ENCODE measurements around the gene KAZALD1. TPM values are rescaled to one million over a fixed set of nuclear protein-coding genes. Genes with fewer than 3 reads are reported as not detected.
A peak's percentile ranks its signal among the peaks of the same experiment; 100 is the strongest.

KAZALD1 gene
- polyA plus RNA-seq, 10 donors, result 22.4 to 43.8 (median 28.3) TPM

GRCh38 chr10:101065481-101066145 lies 3.8 kb downstream of the KAZALD1 start:
- peak in 2 of 3 donors; percentile 61 to 88 for DNase-seq

- DNase-seq, result peak in 2 of 3 donors; percentile 50 to 76
These were observed 4.5 kb downstream of the KAZALD1 start for GRCh38 chr10:101066146-101066895.

DNA sequence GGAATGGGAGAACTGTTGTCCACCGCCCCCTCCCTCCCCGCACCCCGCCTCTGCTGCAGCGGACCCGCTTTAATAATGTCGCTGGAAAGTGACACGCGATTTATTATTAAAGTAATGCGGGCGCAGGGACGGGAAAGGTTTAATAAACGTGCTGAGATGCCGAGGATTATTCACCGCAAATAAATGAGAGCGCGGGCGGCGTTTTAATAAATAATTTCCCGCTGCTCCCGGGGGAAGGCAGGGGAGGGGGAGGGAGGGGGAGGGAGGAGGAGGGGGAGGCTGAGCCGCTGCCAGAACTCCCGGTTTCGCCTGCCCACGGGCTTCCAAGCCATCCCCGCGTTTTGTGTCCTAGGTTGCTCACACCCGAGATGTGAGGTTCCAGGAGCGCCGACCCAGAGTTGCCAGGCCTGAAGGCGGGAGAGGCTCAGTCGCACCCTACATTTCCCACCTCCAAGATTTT lies 5.1 kb downstream of the KAZALD1 start:
- no peak for DNase-seq

- DNase-seq, result peak; percentile 72 to 92 (median 88)
These were observed 5.7 kb downstream of the KAZALD1 start for GRCh38 chr10:101067356-101068083.

GRCh38 chr10:101069441-101069840 lies 7.7 kb downstream of the KAZALD1 start:
- no peak for DNase-seq

DNA sequence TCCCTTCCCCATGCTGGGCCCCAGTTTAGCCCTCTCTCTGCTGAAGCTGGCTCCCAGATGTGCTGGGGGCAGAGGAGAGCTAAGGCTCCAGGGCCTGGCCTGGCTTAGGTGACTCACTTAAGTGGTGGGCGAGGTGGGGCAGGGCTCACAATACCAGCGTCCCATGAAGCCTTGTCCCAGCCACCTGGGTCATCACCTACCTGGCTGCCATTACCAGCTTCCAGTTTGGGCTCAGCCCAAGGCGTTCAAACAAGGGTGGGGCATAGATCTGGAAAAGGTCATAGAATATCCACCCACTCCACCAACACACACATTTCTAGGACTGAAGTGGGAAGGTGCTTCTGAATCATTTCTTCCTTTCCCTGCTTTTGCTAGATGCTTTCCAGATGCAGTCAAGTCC lies 8.3 kb downstream of the KAZALD1 start:
- DNase-seq, result no peak

DNA sequence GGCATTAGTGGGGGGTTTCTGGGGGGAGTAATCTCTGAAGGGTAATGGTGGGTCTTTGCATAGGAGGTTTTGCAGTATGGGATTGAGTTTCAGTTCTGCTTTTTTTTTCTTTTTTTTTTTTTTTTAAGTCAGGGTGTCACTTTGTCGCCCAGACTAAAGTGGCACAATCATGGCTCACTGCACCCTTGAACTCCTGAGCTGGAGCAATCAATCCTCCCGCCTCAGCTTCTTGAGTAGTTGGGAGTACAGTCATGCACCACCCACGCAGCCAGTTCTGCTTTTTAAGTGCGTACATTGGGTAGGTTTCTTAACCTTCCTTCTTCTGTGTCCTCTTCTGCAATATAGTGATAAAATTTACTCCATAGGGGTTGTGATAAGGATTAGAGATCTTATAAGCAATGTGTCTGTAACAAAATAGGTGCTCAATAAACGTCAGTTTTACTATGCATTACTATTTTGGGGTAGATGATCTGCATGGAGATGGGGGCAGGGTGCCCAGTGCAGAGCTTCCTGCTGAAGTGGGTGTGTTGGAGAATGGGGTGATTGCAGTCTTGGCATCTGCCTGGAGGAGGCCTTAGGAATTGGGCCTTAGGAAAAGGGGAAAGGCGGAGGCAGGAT lies 9.6 kb downstream of the KAZALD1 start:
- DNase-seq, result no peak

GRCh38 chr10:101071885-101072433 lies 10.2 kb downstream of the KAZALD1 start:
- peak in 1 of 3 donors; percentile 30 for DNase-seq

- no peak for DNase-seq
These were observed 11.1 kb downstream of the KAZALD1 start for GRCh38 chr10:101072923-101073322.

DNA sequence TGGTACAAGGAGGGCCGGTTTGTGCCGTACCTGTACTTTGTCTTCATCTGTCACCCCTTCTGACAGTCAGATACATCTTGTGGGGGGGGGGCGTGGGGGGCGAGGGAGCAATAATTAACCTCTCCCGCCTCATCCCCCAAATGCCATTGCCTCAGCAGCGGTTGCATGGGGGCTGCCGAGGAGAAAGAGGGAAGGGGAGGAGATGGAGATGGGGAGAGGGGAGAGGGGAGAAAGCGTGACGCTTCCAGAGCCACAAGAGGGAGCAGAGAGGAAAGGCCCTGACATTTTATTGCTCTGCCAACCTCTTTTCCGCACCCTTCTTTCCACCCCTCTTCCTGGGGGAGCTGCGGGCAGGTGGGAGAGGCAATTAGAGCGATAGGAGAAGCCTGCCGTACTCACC lies 11.8 kb downstream of the KAZALD1 start:
- no peak for DNase-seq

DNA sequence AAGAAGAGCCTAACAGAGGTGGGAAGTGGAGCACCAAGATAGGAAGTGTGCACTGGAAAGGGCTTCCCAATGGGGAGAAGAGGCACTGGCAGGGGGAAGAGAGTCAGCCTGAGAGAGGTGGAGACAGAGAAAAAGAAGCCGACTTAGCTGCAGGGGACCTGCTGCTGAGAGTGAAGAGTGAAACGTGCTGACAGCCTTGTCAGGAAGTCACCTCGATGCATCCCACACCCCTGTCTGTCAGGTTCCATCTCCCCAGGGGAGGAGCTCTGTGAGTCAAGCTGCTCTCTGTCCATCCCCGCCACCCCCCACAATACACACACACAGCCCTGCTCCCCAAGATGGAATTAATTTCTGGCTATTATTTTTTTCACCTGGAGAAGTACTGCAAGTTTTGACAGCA lies 14.0 kb downstream of the KAZALD1 start:
- DNase-seq, result no peak

- no peak for DNase-seq
These were observed 14.8 kb downstream of the KAZALD1 start for GRCh38 chr10:101076630-101077029.

DNA sequence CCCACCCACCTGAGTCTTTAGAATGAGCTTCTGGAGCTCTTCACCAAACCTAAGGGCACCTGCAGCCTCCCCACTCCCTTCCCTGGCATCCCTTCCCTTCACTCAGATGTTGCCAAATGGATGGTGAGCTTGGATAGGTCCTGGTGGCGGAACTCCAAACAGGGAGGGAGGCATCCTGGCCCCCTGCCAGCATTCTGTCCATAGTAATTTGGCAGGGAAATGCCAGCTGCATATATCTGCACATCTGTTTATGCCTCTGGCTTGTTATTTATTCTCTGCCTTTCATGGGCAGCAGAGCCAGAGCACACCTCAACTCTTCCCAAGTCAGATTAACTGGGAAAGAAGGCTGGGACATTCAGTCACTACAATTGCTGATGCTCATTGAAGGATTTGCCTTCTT lies 18.1 kb downstream of the KAZALD1 start:
- DNase-seq, result no peak

DNA sequence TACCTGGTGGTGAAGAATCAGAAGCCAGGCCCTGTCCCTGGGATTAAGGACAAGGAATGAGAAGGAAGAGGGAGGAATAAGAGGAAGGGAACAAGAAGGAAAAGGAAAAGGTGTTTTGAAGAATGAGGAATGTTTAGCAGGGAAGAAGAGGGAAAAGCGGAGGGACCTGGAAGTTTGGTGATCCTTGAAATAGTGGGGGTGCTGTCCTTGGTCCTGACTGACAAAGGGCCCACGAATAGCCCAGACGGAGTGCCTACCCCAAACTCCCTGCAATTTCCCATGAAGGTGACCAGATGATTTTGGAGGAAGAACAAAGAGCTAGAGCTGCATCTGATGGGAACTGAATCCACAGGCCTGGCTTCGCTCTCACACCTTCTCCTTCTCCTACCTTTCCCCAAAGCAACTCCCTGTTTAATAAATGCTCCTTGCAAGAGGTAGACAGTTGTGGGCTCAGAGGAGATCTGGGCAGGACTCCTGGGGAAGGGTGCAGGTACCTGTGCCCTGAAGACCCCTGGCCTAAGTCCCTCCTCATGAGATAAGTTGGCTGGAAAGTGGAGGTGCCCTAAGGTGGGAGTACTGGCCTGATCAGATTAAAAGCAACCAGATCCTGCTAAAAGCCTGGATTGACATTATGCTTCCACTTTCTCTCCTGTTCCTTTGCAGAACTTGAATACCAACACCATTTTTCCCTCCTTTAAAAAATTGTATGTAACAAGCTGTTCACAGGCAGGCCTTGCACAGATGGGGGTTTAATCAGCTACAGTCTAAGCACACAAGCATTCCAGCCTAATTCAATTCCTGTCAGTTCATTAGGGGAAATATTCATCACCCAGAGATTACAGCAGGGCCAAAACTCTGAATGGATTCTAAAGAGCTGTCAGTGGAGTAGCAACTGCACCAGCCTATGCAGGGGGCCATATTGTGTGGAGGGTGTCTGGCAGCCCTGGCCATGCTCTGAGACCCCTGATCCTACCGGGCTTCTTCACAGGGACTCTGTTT lies 19.4 kb downstream of the KAZALD1 start:
- peak in 2 of 3 donors; percentile 43 to 63 for DNase-seq

DNA sequence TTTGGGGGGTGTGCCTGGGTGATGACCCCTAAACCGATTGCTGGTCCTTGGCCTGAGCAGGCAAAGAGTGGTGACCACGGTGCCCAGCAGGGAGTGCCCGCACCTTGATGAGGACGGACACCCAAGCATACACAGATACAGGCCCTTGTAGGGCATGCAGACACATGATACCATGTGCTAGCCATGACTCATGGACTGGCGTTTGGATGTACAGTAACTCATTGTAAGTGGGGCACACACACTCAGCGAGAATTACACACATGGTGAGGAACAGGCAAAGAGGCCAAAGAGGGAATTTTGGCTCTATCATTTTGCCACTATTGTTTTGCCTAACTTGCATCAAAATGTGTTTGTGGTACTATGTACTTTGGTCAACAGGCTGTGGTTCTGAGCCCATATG lies 24.1 kb downstream of the KAZALD1 start:
- no peak for DNase-seq

DNA sequence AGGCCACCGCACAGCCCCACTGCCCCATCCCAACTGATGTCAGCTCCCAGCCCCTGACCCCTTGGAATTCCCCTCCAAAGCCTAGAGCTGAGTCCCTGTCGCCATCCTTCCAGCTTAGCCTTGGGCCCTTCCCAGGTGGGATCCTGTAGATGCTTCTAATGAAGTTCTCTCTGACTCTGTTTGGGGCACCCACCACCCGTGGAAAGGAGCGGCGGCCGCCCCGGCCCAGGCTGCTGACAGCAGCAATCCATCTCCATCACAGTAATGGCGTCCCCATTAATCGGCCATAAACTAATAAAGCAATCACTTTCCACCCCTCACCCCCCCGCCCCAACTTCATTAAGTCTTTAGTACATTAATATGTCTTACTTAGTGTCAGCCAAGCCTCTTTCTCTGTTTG lies 25.6 kb downstream of the KAZALD1 start:
- DNase-seq, result no peak

- no peak for DNase-seq
These were observed 26.2 kb downstream of the KAZALD1 start for GRCh38 chr10:101087965-101088364.

DNA sequence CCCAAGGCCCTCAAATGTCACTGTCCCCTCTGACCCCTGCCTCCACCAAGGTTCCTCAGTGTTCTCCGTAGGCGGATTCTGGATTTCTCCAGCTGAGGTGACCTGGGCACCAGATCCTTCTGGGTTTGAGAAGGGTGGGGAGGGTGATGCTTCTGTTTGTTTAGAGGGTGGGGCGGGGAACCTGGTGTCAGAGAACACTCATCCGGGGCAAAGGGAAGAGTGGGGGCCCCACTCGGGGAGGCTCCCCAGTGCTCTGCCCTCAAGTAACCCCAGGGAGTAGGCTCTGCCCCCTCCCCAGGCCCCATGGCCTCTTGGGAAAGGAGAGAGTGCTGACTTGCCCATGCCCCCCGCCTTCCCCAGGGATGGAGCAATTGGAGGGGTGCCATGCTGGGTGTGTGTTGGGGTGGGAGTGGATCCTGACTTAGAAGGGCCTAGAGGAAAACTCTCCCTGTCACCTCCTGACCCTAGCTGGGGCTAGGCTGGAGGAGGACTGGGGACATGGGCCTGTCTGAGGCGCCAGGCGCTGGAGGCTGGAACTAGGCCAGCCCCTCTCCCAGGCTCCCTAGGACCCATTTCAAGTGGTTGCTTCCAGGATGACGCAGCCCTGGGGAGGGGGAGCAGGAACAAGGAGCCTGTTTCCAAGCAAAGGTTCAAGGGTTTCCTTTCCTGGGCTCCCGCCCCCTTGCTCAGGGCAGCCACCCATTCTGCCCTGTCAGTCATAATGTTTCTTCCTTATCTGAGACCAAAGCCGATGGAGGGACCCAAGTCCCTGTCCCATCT lies 27.9 kb downstream of the KAZALD1 start:
- no peak for DNase-seq

GRCh38 chr10:101090597-101090996 lies 28.8 kb downstream of the KAZALD1 start:
- no peak for DNase-seq
